ENCODE data around the gene MAP3K7.

Gene MAP3K7

DNA sequence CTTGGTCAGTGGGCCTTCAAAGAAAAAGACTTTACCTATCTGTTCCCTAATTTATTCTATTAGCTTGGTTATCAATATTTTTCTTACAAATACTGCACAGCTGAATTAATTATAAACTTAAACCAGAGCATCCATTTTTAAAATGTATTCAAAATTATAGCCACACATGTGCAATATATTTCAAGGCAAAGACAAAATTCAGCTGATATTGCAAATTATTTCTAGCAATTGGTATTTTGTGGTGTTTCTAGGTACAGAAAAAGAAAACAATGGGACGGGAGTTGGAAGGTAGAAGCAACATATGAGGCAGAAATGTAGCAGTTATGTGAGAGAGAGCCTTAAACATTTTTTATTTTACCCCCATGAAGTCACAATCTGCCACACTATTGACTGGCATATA is 64.9 kb downstream of the MAP3K7 start:
- no peak overlapping the region for H3K27ac ChIP-seq
- H3K9me3 ChIP-seq (ENCODE audit: severe bottlenecking), result no peaks in the 10 kb centered on the region
- H3K27me3 ChIP-seq (ENCODE audit: insufficient read depth, low read depth, severe bottlenecking), result no peaks in the 10 kb centered on the region
- peaks cover 17% of the 10 kb centered on the region; the same call in 1 of the 2 replicates for H3K36me3 ChIP-seq
- H3K4me3 ChIP-seq (ENCODE audit: low read depth, low read length), result no peak overlapping the region
- TF ChIP-seq CTCF (IDR thresholded peaks at IDR 0.05; ENCODE audit: low read depth, low read length), result no peak
- no peak for DNase-seq

GRCh38 chr6:90516074-90516660 is 70.7 kb downstream of the MAP3K7 start:
- no peaks in the 10 kb centered on the region for H3K27me3 ChIP-seq (ENCODE audit: insufficient read depth, low read depth, severe bottlenecking)
- H3K9me3 ChIP-seq (ENCODE audit: severe bottlenecking), result no peaks in the 10 kb centered on the region
- peaks cover 16% of the 10 kb centered on the region for H3K36me3 ChIP-seq
- H3K4me3 ChIP-seq (ENCODE audit: low read depth, low read length), result no peak overlapping the region
- no peak for TF ChIP-seq CTCF (IDR thresholded peaks at IDR 0.05; ENCODE audit: low read depth, low read length)
- H3K27ac ChIP-seq, result no peak overlapping the region
- no peak for DNase-seq

DNA sequence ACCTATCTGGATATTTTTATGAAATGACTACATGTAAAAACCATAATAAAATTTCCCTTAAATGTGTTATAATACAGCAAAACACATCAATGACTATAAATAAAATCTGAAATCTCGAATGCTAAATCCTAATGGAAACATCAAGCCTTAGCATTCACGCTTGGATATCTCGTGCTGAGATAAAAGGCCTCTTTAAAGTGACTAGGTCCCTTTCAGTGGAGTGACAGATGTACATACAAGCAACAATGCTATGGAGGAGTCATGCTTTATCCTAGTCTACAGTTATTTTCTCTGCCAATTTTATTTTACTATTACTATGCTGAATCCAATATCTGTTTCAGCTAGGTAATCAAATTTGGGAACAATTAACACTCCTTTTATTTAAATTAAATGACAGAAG is 72.4 kb downstream of the MAP3K7 start:
- peaks cover 16% of the 10 kb centered on the region for H3K36me3 ChIP-seq
- H3K27ac ChIP-seq, result no peak overlapping the region
- H3K27me3 ChIP-seq (ENCODE audit: insufficient read depth, low read depth, severe bottlenecking), result no peaks in the 10 kb centered on the region
- no peak overlapping the region for H3K4me3 ChIP-seq (ENCODE audit: low read depth, low read length)
- H3K9me3 ChIP-seq (ENCODE audit: severe bottlenecking), result no peaks in the 10 kb centered on the region
- TF ChIP-seq CTCF (IDR thresholded peaks at IDR 0.05; ENCODE audit: low read depth, low read length), result no peak
- no peak for DNase-seq

GRCh38 chr6:90508753-90509152 is 78.1 kb downstream of the MAP3K7 start:
- no peak for TF ChIP-seq CTCF (IDR thresholded peaks at IDR 0.05; ENCODE audit: low read depth, low read length)
- H3K9me3 ChIP-seq (ENCODE audit: severe bottlenecking), result no peaks in the 10 kb centered on the region
- no peak overlapping the region for H3K4me3 ChIP-seq (ENCODE audit: low read depth, low read length)
- peak; percentile 13 for DNase-seq
- no peaks in the 10 kb centered on the region for H3K27me3 ChIP-seq (ENCODE audit: insufficient read depth, low read depth, severe bottlenecking)
- H3K27ac ChIP-seq, result no peak overlapping the region
- H3K36me3 ChIP-seq, result no peaks in the 10 kb centered on the region

DNA sequence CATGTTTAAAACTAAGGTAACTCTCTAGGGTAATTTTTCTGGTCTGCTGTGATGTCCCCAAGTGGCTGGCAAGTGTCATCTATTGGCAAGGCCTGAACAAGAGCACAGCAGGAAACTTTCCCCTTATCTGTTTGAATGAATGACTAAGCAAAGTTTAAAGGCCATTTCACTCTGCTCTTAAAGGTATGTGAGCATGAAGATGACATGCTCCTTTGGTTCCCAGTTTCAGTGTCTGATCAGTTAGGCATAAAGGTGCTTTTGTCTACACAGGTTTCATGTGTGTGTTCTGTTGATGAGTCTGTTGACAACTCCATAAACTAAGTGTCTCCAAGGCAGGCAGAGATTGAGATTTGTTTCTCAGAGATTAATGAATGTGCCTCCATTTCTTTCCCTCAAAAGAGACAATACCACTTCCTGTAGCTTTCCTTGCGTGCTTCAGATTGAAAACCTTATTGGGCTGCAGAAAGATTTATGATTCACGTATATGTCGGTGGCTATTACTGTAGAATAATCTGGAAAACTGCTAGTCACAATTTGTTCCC is 83.9 kb downstream of the MAP3K7 start:
- H3K27ac ChIP-seq, result no peak overlapping the region
- TF ChIP-seq CTCF (IDR thresholded peaks at IDR 0.05; ENCODE audit: low read depth, low read length), result no peak
- no peaks in the 10 kb centered on the region for H3K9me3 ChIP-seq (ENCODE audit: severe bottlenecking)
- no peaks in the 10 kb centered on the region for H3K36me3 ChIP-seq
- no peak overlapping the region for H3K4me3 ChIP-seq (ENCODE audit: low read depth, low read length)
- H3K27me3 ChIP-seq (ENCODE audit: insufficient read depth, low read depth, severe bottlenecking), result no peaks in the 10 kb centered on the region
- no peak for DNase-seq

DNA sequence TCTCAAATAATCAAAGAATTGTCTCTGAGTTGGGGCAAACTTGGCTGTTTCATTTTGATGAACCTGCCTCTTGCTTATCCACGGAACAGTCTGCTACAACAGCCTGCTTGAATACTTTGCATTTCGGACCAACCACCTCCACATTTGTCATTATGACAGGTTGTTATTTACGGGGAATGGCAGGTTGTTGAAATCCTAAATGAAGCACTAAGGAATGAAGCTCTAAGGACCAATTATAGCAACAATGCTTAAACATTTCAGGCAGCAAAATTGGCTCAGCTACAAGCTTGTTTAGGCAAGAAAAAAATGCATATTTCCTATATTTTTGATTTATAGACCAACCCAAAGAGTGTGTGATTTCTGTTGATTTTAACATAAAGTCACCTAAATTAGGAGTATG is 84.5 kb downstream of the MAP3K7 start:
- H3K27me3 ChIP-seq (ENCODE audit: insufficient read depth, low read depth, severe bottlenecking), result no peaks in the 10 kb centered on the region
- no peak for DNase-seq
- no peaks in the 10 kb centered on the region for H3K36me3 ChIP-seq
- no peak overlapping the region for H3K4me3 ChIP-seq (ENCODE audit: low read depth, low read length)
- H3K27ac ChIP-seq, result no peak overlapping the region
- no peaks in the 10 kb centered on the region for H3K9me3 ChIP-seq (ENCODE audit: severe bottlenecking)
- no peak for TF ChIP-seq CTCF (IDR thresholded peaks at IDR 0.05; ENCODE audit: low read depth, low read length)

Measured in WERI-Rb-1 (cell line).